HG02678 (cell line): ENCODE data around the gene KDM4C.

ENCODE experiments used
- ATAC-seq: cut with Tn5 transposase; IDR thresholded peaks from one replicate; pipeline ENCODE4 v1.9.1; 2021; ENCODE audit warnings: mild to moderate bottlenecking, moderate library complexity; ENCODE audit not compliant: unreplicated experiment

KDM4C gene

GRCh38 chr9:7121664-7122063 is 363.9 kb downstream of the KDM4C start:
- ATAC-seq, result no peak

DNA sequence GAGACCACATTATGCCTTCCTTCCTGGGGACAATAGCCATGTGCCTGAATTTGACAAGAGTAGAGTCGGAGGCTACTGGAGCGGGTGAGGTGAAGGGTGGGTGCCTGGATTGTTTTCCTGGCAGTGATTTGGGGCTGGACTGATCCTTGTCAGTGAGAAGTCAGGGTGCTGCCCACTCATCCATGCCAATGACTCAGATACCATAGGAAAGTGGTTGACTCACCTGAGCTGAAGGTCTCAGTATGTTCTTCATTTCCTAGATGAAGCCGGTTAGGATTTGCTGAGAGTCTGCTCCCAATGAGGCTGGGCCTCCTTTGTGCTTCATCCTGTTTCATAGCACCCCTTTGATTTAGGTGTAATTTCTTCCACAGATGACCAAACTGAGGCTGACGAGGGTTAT is 366.0 kb downstream of the KDM4C start:
- ATAC-seq, result no peak

- ATAC-seq, result no peak
Measured at GRCh38 chr9:7125231-7125630, 367.5 kb downstream of the KDM4C start.

DNA sequence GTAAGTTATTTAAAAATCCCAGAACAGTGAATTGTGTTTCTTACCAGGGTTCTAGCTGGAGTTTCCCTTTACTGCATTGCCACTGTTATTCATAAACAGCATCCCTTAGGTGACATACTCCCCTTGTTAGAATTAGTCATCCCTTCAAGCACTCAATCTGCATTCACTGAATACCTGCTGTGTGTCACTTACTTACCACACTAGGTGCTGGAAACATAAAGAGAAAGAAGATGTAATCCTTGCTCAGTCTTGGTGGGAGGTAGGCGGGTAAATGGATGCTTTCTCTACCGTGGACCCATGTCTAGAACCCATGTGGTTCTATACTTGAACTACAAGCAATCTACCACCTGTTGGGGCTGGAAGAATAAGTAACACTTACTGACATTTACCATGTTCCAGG is 371.6 kb downstream of the KDM4C start:
- no peak for ATAC-seq

DNA sequence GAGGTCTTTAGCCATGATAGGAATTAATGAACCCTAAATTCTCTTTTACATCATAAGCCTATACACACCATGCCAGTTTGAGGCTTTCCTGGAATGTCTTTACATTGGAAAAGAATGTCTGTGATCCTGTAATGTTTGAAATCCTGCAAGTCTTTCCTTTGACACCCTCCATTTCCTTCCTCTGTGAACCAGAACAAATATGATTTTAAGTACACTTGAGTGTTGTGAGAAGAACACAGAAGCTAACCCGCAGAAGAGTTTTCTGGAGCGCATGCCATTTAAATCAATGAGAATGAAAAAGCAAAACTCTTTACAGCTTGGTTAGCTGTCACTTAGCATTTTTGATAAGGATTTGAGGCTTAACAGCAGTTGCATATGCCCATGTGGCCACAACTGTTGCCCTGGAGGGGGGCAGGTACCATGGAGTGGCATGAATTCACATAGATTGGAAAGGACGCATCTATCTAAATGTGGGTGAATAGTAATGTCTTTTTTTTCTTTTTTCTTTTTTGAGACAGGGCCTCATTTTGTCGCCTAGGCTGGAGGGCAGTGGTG is 372.6 kb downstream of the KDM4C start:
- ATAC-seq, result no peak

- ATAC-seq, result no peak
Measured at GRCh38 chr9:7132605-7133004, 374.8 kb downstream of the KDM4C start.

GRCh38 chr9:7135735-7136134 is 378.0 kb downstream of the KDM4C start:
- no peak for ATAC-seq

DNA sequence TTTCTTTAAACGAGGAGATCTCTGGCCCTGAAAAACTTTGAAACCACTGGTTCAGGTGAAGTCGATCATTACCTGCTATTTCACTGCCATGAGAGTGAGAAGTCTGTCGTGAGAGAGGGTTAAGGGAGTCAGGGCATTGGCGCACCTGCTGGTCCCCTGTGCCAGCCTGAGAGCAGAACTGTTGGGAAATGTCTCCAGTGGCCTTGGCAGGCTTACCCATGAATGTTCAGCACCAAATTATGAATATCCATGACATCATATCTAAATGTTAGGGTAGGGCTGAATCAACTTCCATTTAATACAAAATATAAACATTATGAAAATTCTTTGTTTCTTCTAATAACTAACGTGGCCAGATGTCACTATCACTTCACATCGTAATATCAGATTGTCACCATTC is 379.3 kb downstream of the KDM4C start:
- ATAC-seq, result no peak

DNA sequence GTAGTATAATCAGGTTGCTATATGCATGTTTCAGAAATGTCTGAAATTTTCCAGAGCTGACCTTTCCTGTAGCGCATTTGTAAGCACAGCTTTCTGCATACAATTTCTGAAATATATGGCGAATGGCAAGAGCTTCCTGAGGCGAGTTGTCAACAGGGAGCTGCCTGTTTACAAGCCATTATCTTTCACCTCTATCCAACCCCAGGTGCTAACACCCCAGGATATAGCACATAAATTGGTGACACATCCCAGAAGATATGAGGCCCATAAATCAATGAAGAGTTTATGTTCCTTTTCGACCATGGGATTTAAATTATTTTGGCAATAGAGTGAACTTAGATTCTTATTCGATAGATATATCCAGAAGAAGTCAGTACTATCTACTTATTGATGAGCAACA is 379.8 kb downstream of the KDM4C start:
- no peak for ATAC-seq

GRCh38 chr9:7139886-7140285 is 382.1 kb downstream of the KDM4C start:
- no peak for ATAC-seq

DNA sequence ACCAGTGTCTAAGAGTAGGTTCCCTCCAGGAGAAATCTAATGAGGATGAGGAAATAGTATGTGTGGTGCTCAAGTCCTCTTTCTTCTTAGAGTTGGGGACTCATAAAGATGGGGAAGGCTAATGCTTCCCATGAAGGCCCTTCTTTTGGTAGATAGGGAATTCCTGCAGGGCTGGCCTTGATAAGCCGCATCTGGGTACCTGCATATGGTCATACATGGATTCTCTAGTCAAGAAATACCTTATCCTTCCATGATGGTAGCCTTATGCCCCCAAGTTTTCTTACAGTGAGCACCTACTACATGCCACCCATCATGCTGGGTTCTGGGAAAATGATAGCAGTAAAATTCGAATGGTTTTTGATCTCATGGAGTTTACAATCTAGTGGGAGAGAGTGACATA is 382.6 kb downstream of the KDM4C start:
- no peak for ATAC-seq

- no peak for ATAC-seq
Measured at GRCh38 chr9:7143645-7144200, 385.9 kb downstream of the KDM4C start.

GRCh38 chr9:7144265-7145046 is 386.7 kb downstream of the KDM4C start:
- no peak for ATAC-seq

DNA sequence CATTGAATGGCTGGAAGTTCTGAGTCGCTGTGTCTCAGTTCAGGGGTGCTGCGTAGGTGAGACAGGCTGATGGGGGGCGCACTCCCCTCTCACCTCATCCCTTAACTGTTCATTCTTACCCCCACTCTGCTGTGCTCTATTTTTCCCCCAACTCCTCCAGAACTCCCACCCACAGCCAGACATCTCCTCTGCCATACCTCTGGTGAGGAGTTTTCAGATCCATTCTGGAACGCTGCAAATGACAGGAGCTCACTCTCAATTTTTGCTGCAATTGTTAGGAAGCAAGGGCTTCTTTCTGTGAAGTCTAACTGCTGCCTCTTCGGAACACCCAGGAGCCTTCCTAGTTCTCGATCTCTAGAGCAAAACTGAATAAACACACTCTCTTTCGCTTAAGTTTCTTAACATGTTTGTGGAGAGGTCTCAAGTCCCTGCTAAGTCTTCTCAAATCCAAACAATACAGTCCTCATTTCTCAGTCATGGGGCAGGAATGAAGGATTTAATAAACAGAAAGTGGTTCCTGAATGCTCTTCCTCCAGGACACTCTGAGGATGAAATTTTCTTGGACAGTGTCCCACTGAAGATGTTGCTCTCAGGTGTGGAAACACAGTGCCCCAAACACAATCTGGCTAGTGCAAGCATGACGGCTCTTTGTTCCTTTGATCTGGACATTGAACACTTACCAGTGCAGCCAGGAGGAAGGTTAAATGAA is 387.7 kb downstream of the KDM4C start:
- no peak for ATAC-seq

GRCh38 chr9:7146582-7146981 is 388.8 kb downstream of the KDM4C start:
- no peak for ATAC-seq

GRCh38 chr9:7147121-7148090 is 389.6 kb downstream of the KDM4C start:
- no peak for ATAC-seq

DNA sequence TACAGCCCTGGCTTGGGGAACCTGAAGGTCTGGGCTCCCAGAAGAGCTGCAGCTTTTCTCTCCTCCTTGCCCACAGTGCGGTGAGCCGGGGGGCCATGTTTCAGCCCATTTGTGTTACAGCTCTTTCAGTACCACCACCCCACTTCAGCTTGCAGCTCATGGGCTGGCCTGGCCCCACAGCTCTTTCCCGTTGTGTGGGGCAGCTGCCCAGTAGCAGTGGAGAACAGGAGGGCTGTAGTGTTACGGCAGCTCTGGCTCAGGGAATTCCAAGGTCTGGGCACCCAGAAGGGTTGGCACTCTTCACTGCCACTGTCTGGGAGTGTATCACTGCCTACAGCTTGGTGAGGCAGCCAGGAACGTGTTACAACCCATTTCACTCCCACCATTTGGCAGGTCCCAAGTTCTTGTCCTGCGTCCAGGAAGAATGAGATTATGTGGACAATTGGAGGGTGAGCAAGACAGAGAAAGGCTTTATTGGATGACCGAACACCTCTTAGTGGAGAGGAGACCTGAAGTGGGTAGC is 390.5 kb downstream of the KDM4C start:
- ATAC-seq, result no peak

- no peak for ATAC-seq
Measured at GRCh38 chr9:7149258-7149657, 391.5 kb downstream of the KDM4C start.

GRCh38 chr9:7150153-7150890 is 392.5 kb downstream of the KDM4C start:
- ATAC-seq, result no peak

DNA sequence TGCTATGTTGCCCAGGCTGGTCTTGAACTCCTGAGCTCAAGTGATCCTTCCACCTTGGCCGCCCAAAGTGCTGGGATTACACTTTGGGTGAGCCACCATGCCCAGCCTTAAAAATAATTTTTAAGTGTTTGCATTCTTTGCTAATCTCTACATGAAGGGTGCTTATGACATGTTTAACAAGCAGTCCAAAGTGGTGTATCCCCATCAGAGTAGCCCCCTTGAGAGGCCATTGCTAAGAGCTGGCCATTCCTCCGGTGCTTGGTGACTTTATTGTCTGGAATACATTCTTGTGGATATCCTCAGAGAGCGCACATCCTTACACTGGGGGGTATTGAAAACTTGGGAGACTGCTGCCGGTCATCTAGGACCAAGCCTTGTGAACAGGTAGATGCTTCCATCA is 395.4 kb downstream of the KDM4C start:
- no peak for ATAC-seq
